ENCODE results near the gene SULT4A1.

Gene SULT4A1

DNA sequence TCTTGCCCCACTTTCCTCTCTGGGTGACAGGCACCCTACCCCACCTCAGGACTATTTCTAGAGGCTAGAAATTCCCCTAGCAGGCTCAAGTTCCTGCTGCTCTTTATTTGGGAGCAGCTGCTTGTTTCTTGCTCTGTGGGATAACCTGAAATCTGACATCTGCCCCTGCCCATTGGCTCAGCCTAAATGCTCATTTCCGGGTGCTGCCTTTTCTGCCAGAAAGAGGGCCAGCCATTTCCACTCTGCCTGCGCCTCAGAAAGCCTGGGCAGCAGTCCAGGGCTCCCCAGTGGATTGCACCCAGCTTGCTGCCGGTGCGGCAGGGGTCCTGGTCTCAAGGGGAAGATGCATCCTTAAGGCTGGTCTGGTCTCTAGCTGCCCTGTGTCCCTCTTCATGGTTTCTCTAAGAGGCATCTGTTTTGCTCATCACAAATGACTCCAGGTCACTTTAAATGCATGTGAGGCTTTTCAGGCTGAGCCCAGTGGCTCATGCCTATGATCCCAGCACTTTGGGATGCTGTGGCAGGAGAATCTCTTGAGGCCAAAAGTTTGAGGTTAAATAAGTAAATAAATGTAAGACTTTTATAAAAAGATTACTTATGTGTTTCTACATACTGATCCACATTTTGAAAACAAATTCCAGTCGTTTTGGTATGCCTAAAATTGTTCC is 39.8 kb upstream of the SULT4A1 start:
- TF ChIP-seq, protein P1, sequence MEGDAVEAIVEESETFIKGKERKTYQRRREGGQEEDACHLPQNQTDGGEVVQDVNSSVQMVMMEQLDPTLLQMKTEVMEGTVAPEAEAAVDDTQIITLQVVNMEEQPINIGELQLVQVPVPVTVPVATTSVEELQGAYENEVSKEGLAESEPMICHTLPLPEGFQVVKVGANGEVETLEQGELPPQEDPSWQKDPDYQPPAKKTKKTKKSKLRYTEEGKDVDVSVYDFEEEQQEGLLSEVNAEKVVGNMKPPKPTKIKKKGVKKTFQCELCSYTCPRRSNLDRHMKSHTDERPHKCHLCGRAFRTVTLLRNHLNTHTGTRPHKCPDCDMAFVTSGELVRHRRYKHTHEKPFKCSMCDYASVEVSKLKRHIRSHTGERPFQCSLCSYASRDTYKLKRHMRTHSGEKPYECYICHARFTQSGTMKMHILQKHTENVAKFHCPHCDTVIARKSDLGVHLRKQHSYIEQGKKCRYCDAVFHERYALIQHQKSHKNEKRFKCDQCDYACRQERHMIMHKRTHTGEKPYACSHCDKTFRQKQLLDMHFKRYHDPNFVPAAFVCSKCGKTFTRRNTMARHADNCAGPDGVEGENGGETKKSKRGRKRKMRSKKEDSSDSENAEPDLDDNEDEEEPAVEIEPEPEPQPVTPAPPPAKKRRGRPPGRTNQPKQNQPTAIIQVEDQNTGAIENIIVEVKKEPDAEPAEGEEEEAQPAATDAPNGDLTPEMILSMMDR (conservative IDR thresholded peaks at IDR 0.05; ENCODE audit: low read depth) = no peak
- peak; percentile 39 for DNase-seq (ENCODE audit: low spot score)
- CTCF ChIA-PET = interaction anchor here (0.9 kb wide), 1 partner anchor 43 kb away, joined by 3 read pairs; no protein-coding TSS in a partner anchor
- H3K27ac ChIP-seq = peak overlapping the region; percentile 60
- POLR2A ChIA-PET (ENCODE audit: low non-redundant PET) = no interaction called here

DNA sequence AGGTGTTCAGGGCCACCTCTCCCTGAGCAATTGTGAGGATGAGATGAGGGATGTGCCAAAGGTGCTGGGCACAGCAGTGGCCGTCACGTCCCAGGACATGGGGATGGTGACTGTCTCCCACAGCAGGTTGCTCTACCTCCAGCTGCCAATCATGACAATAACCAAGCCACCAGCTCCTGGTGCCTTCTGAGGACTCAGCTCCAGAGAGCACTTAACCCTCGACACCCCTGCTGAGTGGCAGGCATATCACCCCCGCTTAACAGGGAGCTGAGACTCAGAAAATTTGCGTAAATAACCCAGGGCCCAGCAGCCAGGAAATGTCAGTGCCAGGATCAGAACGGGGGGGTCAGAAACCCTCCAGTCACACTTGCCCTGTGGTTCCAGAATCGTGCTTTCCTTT is 37.9 kb upstream of the SULT4A1 start:
- ChIA-PET POLR2A (ENCODE audit: low non-redundant PET) (no interaction called here), CTCF (no interaction called here)
- H3K27ac ChIP-seq = no peak overlapping the region
- no peak for DNase-seq (ENCODE audit: low spot score)
- TF ChIP-seq, protein P1 (conservative IDR thresholded peaks at IDR 0.05; ENCODE audit: low read depth) = no peak

DNA sequence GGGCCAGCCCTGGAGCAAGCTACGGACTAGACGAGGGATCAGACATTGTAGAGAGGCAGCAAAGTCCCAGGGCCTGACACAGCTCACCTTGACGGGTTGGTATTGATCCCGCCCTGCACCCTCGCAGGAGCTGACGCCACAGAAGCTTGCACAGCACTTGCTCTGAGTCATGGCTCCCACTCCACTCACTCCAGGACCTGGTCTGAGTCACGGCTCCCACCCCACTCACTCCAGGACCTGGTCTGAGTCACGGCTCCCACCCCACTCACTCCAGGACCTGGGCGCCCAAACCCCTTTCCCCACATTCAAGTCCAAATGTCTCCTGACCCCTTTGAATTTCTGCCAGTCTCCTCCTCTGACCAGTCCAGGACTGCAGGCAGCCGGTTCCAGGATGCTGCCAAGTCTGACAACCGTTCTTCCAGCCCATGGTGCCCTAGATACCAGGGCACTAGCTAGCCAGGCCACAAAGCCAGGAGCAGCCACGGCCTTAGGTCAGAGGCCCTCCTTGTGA is 35.5 kb upstream of the SULT4A1 start:
- CTCF ChIA-PET = interaction anchor here (1.2 kb wide), 1 partner anchor 31 kb away, joined by 3 read pairs; no protein-coding TSS in a partner anchor
- DNase-seq (ENCODE audit: low spot score) = peak; percentile 31
- H3K27ac ChIP-seq = peak overlapping the region; percentile 36
- POLR2A ChIA-PET (ENCODE audit: low non-redundant PET) = no interaction called here
- TF ChIP-seq, protein P1 (conservative IDR thresholded peaks at IDR 0.05; ENCODE audit: low read depth) = no peak

GRCh38 chr22:43895986-43896645 is 33.8 kb upstream of the SULT4A1 start:
- no peak overlapping the region for H3K27ac ChIP-seq
- ChIA-PET POLR2A (ENCODE audit: low non-redundant PET) (no interaction called here), CTCF (interaction anchor here (0.8 to 1.1 kb wide), 2 partner anchors 11 to 12 kb away, joined by 3 to 4 read pairs; no protein-coding TSS in a partner anchor)
- DNase-seq (ENCODE audit: low spot score) = no peak
- TF ChIP-seq, protein P1 (conservative IDR thresholded peaks at IDR 0.05; ENCODE audit: low read depth) = no peak

DNA sequence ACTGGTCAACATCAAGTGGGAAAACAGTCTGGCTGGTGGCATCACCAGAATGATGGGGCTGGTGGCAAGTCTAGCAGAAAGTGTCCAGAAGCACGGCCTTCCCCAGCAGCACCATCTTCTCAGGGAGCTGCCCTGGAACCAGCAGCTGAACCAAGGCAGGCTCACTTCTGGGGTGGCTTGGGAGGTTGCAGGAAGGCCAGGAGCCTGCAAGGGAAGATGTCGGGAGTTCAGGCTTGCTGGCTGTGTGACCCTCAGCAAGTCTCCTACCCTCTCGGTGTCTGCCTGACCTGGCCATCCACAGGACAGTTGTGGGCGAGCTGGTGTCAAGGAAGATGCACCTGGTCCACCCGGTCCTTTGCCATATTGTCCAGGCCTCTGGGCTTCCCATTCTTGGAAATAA is 31.8 kb upstream of the SULT4A1 start:
- no peak overlapping the region for H3K27ac ChIP-seq
- TF ChIP-seq, protein P1 (conservative IDR thresholded peaks at IDR 0.05; ENCODE audit: low read depth) = no peak
- POLR2A ChIA-PET (ENCODE audit: low non-redundant PET) = no interaction called here
- CTCF ChIA-PET = interaction anchor here (0.6 kb wide), 1 partner anchor 109 kb away, joined by 3 read pairs; no protein-coding TSS in a partner anchor
- DNase-seq (ENCODE audit: low spot score) = no peak

- DNase-seq (ENCODE audit: low spot score) = no peak
- TF ChIP-seq, protein P1 (conservative IDR thresholded peaks at IDR 0.05; ENCODE audit: low read depth) = no peak
- H3K27ac ChIP-seq = no peak overlapping the region
- ChIA-PET POLR2A (ENCODE audit: low non-redundant PET) (no interaction called here), CTCF (interaction anchor here (0.8 kb wide), 1 partner anchor 193 kb away, joined by 3 read pairs; no protein-coding TSS in a partner anchor)
Measured at GRCh38 chr22:43893266-43893665, 31.0 kb upstream of the SULT4A1 start.
